Measurements from ENCODE around the gene NTMT1.

NTMT1 gene

GRCh38 chr9:129597355-129598088 lies 28.4 kb upstream of the NTMT1 start:
- peak in 2 of 6 experiments; percentile 27 to 37 for DNase-seq

- no peak for DNase-seq
Observed at GRCh38 chr9:129598089-129598596, 27.8 kb upstream of the NTMT1 start.

DNA sequence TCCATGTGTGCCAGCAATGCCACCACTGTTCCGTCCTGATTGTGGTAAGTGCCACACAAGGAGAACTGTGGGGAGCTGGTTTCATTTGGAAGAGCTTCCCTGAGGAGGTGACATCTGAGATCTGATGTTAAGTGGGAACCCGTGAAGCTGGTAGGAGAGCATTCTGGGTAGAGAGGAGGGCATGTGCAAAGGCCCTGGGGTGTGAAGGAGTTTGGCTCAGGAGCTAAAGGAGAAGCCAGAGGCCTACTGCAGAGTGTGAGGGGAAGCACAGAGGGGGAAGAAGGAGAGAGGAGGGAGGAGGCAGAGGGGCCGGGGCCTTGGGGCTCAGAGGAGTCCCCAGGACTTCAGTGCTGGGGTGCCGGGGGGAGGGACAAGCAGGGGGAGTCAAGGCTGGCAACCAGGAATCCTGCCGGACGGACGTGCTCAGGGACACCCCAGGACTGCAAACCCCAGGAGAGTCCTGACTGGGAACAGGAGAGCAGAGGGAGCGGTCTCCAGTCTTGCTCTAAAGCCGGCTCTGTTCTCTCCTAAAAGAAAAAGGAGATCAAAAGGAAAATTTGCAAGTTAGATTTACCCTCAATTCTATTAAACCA lies 24.8 kb upstream of the NTMT1 start:
- no peak for DNase-seq

GRCh38 chr9:129602598-129603415 lies 23.2 kb upstream of the NTMT1 start:
- DNase-seq: no peak

DNA sequence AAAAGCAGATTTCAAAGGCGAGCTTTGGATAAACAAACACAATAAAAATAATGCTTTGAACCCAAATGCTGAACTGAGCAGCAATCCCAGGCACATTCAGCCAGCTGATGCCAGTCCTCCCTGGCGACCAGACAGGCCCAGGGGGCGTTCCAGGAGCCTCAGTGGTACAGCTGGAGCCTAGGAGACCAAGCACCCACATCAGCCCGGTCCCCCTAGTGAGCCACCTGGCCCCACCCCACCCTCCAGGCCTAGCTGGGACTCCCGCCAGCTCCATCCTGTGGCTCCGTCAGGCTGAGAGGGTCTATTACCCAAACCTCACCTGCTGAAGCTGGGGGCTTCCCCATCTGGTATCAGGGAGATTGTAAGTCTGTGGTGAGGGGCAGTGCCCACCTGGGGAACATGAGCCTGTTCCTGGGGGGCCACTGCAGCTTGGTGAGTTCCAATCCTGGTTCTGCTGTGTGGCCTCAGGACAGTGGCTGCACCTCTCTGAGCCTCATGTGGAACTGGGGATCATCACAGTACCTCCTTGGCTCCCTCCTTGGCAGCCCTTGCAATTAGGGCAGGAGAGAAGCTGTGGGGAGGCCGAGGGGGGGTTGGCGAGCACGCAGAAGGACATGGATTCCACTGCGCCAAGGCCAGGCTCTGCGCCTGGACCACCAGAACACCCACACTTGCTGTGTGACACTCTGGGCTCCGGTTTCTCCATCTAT lies 21.8 kb upstream of the NTMT1 start:
- DNase-seq: no peak

DNA sequence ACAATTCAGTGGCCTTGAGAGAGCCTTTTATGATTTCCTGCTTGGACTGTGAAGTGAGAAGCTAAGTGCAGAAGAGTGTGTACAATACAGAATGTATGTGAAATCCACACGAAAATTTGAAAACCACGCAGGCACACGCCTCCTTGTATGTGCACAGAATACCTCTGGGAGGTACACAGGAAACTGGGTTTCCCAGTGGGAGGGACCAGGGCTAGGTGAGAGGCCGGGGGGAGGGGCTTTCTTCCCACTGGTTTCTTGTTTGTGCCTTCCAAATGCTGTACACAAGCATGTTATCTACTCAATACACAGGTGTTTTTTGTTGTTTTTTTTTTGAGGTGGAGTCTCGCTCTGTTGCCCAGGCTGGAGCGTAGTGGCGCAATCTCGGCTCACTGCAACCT lies 21.2 kb upstream of the NTMT1 start:
- no peak for DNase-seq

GRCh38 chr9:129606161-129607026 lies 19.6 kb upstream of the NTMT1 start:
- DNase-seq: no peak

- no peak for DNase-seq
Observed at GRCh38 chr9:129607027-129607387, 19.0 kb upstream of the NTMT1 start.

- DNase-seq: no peak
Observed at GRCh38 chr9:129608561-129609481, 17.1 kb upstream of the NTMT1 start.

DNA sequence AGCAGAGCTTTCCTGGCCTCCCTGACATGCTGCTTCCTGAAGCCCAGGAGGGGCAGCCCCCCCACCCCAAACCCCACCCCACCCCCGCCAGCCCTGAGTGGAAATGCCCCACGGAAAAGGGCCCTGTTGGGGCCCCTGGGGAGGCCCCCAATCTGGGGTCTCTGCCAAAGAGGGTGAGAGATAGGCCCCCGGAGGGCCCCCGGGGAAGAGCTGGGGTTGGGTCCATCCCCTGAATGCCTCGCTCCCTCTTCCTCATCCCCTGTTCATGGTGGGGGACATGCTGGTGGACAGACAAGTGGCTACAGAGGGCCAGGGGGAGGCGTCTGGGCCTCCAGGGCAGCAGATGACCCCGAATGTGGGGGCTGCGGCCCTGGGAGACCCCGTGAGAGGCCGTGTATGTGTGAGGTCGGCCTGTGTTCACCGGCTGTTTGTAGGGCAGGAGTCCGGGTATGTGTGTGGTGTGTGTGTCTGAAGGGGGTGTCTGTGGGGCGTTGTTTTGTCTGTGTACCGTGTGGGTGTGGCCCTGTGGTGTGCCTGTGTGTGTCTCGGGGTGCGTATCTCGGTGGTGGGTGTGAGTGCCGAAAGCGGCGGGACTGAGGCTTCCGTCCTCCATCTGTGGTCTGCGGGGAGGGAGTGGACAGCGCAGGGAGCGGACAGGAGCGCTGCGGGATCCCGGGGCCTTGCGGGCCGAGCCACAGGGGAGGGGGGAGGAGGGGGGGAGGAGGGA lies 16.3 kb upstream of the NTMT1 start:
- peak; percentile 18 to 35 (median 32) for DNase-seq

DNA sequence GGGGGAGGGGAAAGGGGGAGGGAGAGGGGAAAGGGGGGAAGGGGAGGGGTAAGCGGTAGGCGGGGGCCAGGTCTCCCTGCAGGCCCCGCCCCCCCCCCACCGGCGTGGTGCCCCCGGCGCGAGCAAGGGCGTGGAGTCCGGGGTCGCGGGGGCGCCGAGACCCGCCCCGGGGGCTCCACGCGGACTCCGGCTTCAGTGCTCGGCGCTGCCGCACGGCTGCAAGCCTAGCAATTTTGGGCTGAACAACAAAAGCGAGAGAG lies 15.8 kb upstream of the NTMT1 start:
- peak in 1 of 6 experiments; percentile 36 for DNase-seq

- DNase-seq: peak; percentile 32 to 81 (median 66)
Observed at GRCh38 chr9:129610473-129611306, 15.3 kb upstream of the NTMT1 start.

- no peak for DNase-seq
Observed at GRCh38 chr9:129611307-129611800, 14.6 kb upstream of the NTMT1 start.

DNA sequence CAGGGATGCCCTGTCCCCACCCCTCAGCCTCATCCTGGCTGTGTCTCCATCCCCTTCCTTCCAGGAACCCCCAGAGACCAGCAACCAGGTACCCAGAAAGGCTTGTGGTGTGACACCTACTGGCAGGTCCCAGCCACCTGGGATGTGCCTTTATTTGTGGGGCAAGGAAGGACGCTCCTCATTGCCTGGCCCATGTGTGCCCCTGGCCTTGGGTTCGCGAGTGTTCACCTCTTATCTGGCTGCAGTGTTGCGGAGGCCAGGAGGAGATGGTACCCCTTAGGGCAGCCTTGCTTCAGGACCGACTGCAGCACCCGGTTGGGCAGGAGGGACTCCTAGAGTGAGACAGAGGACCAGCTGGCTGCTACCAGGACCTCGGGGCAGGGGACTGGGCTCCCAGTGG lies 13.8 kb upstream of the NTMT1 start:
- DNase-seq: no peak

DNA sequence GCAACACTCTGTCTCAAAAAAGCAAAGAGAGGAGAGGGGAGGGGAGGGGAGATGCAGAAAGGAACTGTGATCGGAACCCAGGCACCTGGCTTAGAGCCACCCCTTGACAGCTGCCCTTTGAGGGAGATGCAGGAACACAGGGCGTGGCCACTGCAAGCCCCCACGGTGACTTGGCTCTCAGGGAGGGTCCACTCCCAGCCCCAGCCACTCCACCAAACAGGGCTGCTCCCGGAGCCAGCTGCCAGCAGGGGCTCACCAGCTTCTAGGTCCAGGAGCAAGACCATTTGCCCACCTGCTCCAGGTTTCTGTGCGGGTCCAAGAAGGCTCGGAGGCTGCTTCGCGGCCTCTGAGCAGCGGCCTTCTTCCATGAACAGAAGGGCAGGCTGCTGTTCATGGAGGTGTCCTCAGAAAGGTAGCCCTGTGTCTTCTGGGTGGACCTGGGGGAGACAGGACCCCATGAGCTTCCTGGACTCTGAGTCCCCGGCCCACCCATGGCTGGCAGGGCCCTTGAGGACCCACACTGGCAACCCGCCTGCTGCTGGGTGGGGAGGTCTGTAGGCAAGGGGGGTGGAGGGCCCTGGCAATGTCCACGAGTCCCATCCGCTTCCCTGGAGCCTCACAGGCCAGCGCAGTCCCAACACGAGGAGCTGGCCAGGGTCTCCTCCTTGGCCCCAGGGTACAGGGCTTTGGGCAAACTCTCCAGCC lies 13.0 kb upstream of the NTMT1 start:
- DNase-seq: no peak

- no peak for DNase-seq
Observed at GRCh38 chr9:129613520-129614175, 12.3 kb upstream of the NTMT1 start.

DNA sequence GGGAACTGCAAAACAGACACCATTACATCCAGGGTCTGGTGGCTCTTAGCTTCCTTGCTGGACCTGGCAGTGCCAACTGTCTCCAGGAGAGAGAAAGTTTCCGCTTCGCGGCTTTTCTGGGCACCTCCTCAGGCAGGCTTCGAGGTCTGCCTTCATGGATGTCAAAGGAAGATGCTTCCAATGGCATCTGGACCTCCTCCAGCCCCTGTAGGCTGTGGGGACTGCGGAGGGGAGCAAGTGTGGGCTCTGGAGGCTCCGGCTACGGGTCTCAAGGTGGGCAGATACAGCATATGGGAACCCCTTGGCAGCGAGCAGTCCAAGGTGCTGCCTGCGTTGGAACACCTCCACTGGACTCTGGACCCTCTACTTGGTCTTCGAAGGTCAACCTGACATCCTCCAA lies 11.0 kb upstream of the NTMT1 start:
- no peak for DNase-seq
